22Rv1 (cell line): ENCODE measurements around the gene LRP4.
A peak's percentile ranks its signal among the peaks of the same experiment; 100 is the strongest.

Experiments
- H3K27ac ChIP-seq: fragments of 450-650 bp; 2 replicates; pipeline ENCODE4 v1.5.1; 2017
- CTCF ChIP-seq: fragments of 450-650 bp; IDR thresholded peaks from 2 replicates; pipeline ENCODE4 v1.5.1; 2017; ENCODE audit warnings: mild to moderate bottlenecking
- ZFX ChIP-seq: fragments of 450-650 bp; IDR thresholded peaks from 2 replicates; pipeline ENCODE4 v1.6.1; 2017; ENCODE audit warnings: antibody characterized with exemption, borderline replicate concordance

Gene LRP4

DNA sequence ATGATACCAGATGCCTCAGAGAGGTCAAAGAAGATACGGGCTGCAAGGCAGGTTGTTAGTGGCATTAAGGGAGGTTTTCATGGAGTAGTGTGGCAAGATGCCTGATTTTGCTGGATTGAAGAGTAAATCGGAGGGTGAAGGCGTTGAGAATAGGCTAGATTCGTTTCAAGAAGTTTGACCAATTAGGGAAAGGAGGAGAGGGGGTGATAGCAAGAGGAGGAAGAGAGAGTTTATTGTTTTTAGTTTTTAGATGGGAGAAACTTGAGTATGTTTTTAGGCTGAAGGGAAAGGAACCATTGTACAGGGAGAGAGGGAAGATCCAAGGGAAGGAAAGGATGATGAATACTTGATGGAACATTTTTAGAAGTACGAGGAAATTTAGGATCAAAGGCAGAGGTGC is 34.7 kb upstream of the LRP4 start:
- no peak overlapping the region for H3K27ac ChIP-seq
- TF ChIP-seq CTCF, result no peak
- TF ChIP-seq ZFX, result no peak

DNA sequence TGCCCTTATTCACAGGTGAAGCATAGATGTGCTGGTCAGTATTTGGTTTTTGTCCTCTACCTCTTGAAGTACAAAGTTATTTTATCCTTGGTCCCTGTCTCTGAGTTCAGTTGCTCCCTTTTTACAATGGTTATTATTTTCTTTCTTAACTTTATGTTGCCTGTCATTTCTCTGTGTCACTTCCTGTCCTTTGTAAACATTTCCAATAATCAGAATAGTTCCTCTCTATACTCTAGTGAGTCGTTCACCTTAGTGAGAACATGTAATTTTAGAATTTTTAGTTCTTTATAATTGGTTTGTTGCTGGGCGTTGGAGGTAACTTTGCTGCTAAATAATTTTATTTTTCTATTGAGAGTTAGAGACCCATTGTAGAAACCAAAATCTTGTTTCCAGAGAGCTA is 34.2 kb upstream of the LRP4 start:
- TF ChIP-seq ZFX, result no peak
- TF ChIP-seq CTCF, result no peak
- no peak overlapping the region for H3K27ac ChIP-seq

DNA sequence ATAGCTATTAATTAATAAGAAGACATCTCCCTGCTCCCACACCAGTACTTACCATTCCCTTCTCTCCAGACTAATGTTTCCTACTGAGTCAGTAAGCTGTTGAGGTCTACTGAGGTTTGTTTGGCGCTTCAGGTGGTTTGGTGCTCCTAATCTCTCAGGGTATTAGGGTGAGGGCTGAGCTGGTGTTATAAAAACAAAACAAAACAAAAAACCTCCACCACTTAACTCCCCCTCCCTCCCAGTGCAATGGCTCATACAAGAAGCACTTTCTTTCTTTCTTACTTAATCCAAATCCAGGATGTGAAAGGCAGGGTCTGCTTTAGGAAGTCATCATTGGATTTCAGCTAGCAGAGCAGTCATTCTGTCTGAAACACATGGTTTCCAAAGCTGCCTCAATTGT is 33.5 kb upstream of the LRP4 start:
- TF ChIP-seq CTCF (no peak), ZFX (no peak)
- H3K27ac ChIP-seq, result no peak overlapping the region

DNA sequence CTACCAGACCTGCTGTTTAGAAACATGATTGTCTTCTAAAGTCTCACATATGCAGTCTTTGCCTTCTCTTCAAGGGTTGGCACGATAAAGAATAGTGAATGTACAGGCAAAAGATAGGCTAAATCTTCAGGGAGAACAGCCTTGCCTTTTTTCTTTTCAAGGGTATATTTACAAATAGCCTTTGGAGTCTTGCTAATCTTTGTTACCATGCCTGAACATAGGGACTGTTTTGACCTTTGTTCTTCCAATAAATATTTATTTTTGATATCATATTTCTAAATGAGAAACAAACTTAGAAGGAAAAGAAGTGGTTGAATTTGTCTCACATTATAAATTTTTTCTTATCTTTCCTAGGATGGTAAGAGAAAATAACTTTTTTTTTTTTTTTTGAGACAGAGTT is 30.9 kb upstream of the LRP4 start:
- no peak for TF ChIP-seq ZFX
- no peak for TF ChIP-seq CTCF
- peak overlapping the region; percentile 53 for H3K27ac ChIP-seq

GRCh38 chr11:46948378-46949131 is 30.2 kb upstream of the LRP4 start:
- no peak for TF ChIP-seq CTCF
- TF ChIP-seq ZFX, result no peak
- H3K27ac ChIP-seq, result peak overlapping the region; percentile 53

DNA sequence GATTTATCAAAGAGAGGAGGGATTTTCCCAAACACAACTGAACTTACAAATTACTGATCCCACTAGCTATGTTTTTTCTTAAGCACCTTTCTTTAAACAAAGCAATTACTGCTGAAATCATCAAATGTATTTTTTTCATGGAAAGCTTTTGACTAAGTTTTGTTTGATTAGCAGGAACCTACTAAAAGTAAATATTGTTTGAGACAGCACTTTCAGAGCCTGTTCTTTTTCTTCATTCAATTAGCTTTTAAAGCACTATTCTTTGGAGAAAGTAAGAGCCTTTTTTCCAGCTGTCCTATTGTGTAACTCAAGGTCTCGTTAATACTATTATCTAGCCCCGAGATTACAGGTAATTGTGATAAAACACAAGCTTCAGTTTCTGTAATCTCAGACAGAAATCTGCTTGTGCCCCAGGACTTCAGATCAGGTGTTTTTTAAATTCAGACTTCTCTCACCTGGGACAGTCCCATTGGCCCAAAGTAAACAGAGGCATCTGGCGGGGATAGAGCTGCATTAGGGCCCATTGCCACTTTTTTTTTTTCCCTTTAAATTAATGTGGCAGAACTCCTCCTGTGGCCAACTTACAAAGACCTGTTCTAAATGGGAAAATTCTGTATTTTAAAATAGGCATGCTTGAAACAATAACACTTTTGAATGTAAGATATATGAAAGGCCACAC is 29.2 kb upstream of the LRP4 start:
- TF ChIP-seq ZFX (no peak), CTCF (no peak)

More for the DNA sequence above, 29.2 kb upstream of the LRP4 start:
- H3K27ac ChIP-seq, result peak overlapping the region; percentile 53
